Measurements from ENCODE around the gene CCNQ. TPM values are rescaled to one million over a fixed set of nuclear protein-coding genes. Genes with fewer than 3 reads are reported as not detected.

The CCNQ gene
- total and polyA plus RNA-seq, 2 of the 8 experiments (the other 6 are each of a cell fraction or from before 2014, with no cell fraction given): 16.6 to 32.1 TPM

- H3K9me3 ChIP-seq (ENCODE audit: insufficient read depth in 2 of 2, low read depth in 1 of 2, low read length in 1 of 2): no peaks in the 10 kb centered on the region
- no peak overlapping the region for H3K4me3 ChIP-seq (ENCODE audit: extremely low read depth in 1 of 4, insufficient read depth in 2 of 4, low read depth in 3 of 4, low read length in 4 of 4)
- no peaks in the 10 kb centered on the region; a peak in 1 of 7 replicates for H3K4me1 ChIP-seq (replicated peaks in 1 of 4; ENCODE audit: control insufficient read depth in 3 of 4, insufficient read depth in 4 of 4, low read length in 3 of 4)
- no peak overlapping the region for H2BK120ac ChIP-seq (replicated peaks; ENCODE audit: low read depth, low read length)
- no peak overlapping the region for H2BK20ac ChIP-seq (ENCODE audit: low read length)
- no peaks in the 10 kb centered on the region for H3K23me2 ChIP-seq (ENCODE audit: low read depth, low read length)
- 92% methylated on average over 2 of the region's 8 CpGs; no CpG with 5 or more reads in 1 of the 2 experiments for WGBS, 2 experiments (ENCODE audit: extremely low coverage in 1 of 2, insufficient coverage in 1 of 2, insufficient read length in 1 of 2, insufficient replicate concordance in 2 of 2, low coverage in 1 of 2, low lambda C conversion rate in 2 of 2, missing lambda C conversion rate in 1 of 2)
- H3K79me2 ChIP-seq (ENCODE audit: control insufficient read depth in 1 of 2, insufficient read depth in 2 of 2, low read length in 2 of 2): no peaks in the 10 kb centered on the region
- H3K18ac ChIP-seq (ENCODE audit: extremely low read depth, low read length): no peak overlapping the region
- no peaks in the 10 kb centered on the region for H4K20me1 ChIP-seq (replicated peaks in 1 of 2; ENCODE audit: control insufficient read depth in 1 of 2, insufficient read depth in 2 of 2, low read length in 2 of 2)
- no peak overlapping the region for H4K91ac ChIP-seq (replicated peaks; ENCODE audit: insufficient read length, low read length)
- no peak overlapping the region for H3K23ac ChIP-seq (ENCODE audit: insufficient read length)
- H2AK5ac ChIP-seq (ENCODE audit: low read depth, low read length): no peak overlapping the region
- H3K4ac ChIP-seq (replicated peaks; ENCODE audit: insufficient read length, low read depth, low read length): no peak overlapping the region
- no peak overlapping the region for H3K9ac ChIP-seq (replicated peaks in 1 of 4; ENCODE audit: extremely low read depth in 1 of 4, low read depth in 3 of 4, low read length in 3 of 4)
- DNase-seq (ENCODE audit: low read depth in 1 of 2, low spot score in 2 of 2): no peak
- H3K27ac ChIP-seq (ENCODE audit: low read depth, low read length): no peak overlapping the region
- H3K36me3 ChIP-seq (ENCODE audit: control insufficient read depth in 2 of 4, insufficient read depth in 4 of 4, low read length in 3 of 4): no peaks in the 10 kb centered on the region
- no peak overlapping the region for H2AFZ ChIP-seq (ENCODE audit: low read length)
- no peak overlapping the region for H2BK12ac ChIP-seq (ENCODE audit: low read depth, low read length)
- no peaks in the 10 kb centered on the region for H3K79me1 ChIP-seq (ENCODE audit: low read depth, low read length)
- H3K14ac ChIP-seq (ENCODE audit: insufficient read length): no peak overlapping the region
- TF ChIP-seq TBP (IDR thresholded peaks at IDR 0.05; ENCODE audit: low read depth, low read length) (no peak), TAF1 (IDR thresholded peaks at IDR 0.05; ENCODE audit: low read depth, low read length) (no peak)
- ChIA-PET POLR2A (ENCODE audit: partially characterized antibody) (no interaction called here), CTCF (ENCODE audit: partially characterized antibody) (interaction anchor here (1.2 to 1.9 kb wide), 3 partner anchors 15 to 107 kb away, joined by 3 to 5 read pairs (median 3); no protein-coding TSS in a partner anchor)
- no peak overlapping the region for H4K5ac ChIP-seq (ENCODE audit: insufficient read length, low read depth, low read length)
- no peak overlapping the region for H2BK5ac ChIP-seq (ENCODE audit: low read depth, low read length)
- H3K27me3 ChIP-seq (replicated peaks in 1 of 4; ENCODE audit: control insufficient read depth in 3 of 4, extremely low read depth in 1 of 4, insufficient read depth in 3 of 4, low read length in 3 of 4): no peaks in the 10 kb centered on the region
- FAIRE-seq: no peak
- H4K8ac ChIP-seq (ENCODE audit: extremely low read depth, insufficient read depth, low read length): no peak overlapping the region
- no peak overlapping the region for H2BK15ac ChIP-seq (ENCODE audit: low read length)
- no peak overlapping the region for H3K56ac ChIP-seq (replicated peaks; ENCODE audit: insufficient read length, low read depth, low read length)
- H3K4me2 ChIP-seq (ENCODE audit: insufficient read depth in 1 of 2, low read depth in 2 of 2, low read length in 2 of 2): no peak overlapping the region
Measured at GRCh38 chrX:153544727-153545126, 54.2 kb downstream of the CCNQ start.

Data from H1 (cell line).